ENCODE results near the gene KCND3.

KCND3 gene

GRCh38 chr1:111911061-111911460 is 78.4 kb downstream of the KCND3 start:
- Histone ChIP-seq H3K4me1 (ENCODE audit: control insufficient read depth, low read length) (no peaks in the 10 kb centered on the region), H3K36me3 (ENCODE audit: control insufficient read depth, low read length) (no peaks in the 10 kb centered on the region), H3K9me2 (replicated peaks; ENCODE audit: control insufficient read depth, low read length) (no peaks in the 10 kb centered on the region), H3K27ac (ENCODE audit: low read depth, low read length) (no peak overlapping the region), H3F3A (ENCODE audit: control insufficient read depth, insufficient read depth) (no peaks in the 10 kb centered on the region), H3K79me2 (ENCODE audit: control insufficient read depth, low read length) (no peaks in the 10 kb centered on the region), H3K27me3 (ENCODE audit: control insufficient read depth, low read length) (peaks cover 20% of the 10 kb centered on the region), H4K20me1 (ENCODE audit: control insufficient read depth, insufficient read depth, low read depth, low read length) (no peaks in the 10 kb centered on the region), H3K4me2 (ENCODE audit: low read length) (no peak overlapping the region), H3K4me3 (ENCODE audit: low read length) (no peak overlapping the region), H3K9me3 (ENCODE audit: control insufficient read depth, insufficient read depth, low read length) (no peaks in the 10 kb centered on the region)
- no peak for TF ChIP-seq EZH2phosphoT487 (IDR thresholded peaks at IDR 0.05; ENCODE audit: borderline replicate concordance, low read length)
- no peak for TF ChIP-seq CTCF (IDR thresholded peaks at IDR 0.05; ENCODE audit: low read depth, low read length, poor library complexity, severe bottlenecking)

- TF ChIP-seq CTCF (IDR thresholded peaks at IDR 0.05; ENCODE audit: low read depth, low read length, poor library complexity, severe bottlenecking) (no peak), EZH2phosphoT487 (IDR thresholded peaks at IDR 0.05; ENCODE audit: borderline replicate concordance, low read length) (no peak)
- Histone ChIP-seq H3K9me2 (replicated peaks; ENCODE audit: control insufficient read depth, low read length) (no peaks in the 10 kb centered on the region), H3K27me3 (ENCODE audit: control insufficient read depth, low read length) (peaks cover 20% of the 10 kb centered on the region), H4K20me1 (ENCODE audit: control insufficient read depth, insufficient read depth, low read depth, low read length) (no peaks in the 10 kb centered on the region), H3K4me2 (ENCODE audit: low read length) (no peak overlapping the region), H3K79me2 (ENCODE audit: control insufficient read depth, low read length) (no peaks in the 10 kb centered on the region), H3K4me1 (ENCODE audit: control insufficient read depth, low read length) (no peaks in the 10 kb centered on the region), H3K27ac (ENCODE audit: low read depth, low read length) (no peak overlapping the region), H3F3A (ENCODE audit: control insufficient read depth, insufficient read depth) (no peaks in the 10 kb centered on the region), H3K9me3 (ENCODE audit: control insufficient read depth, insufficient read depth, low read length) (no peaks in the 10 kb centered on the region), H3K4me3 (ENCODE audit: low read length) (no peak overlapping the region), H3K36me3 (ENCODE audit: control insufficient read depth, low read length) (no peaks in the 10 kb centered on the region)
Observed at GRCh38 chr1:111909030-111909429, 80.4 kb downstream of the KCND3 start.

- H3F3A ChIP-seq (ENCODE audit: control insufficient read depth, insufficient read depth): no peaks in the 10 kb centered on the region
- no peaks in the 10 kb centered on the region for H3K9me2 ChIP-seq (replicated peaks; ENCODE audit: control insufficient read depth, low read length)
- no peaks in the 10 kb centered on the region for H3K36me3 ChIP-seq (ENCODE audit: control insufficient read depth, low read length)
- TF ChIP-seq EZH2phosphoT487 (IDR thresholded peaks at IDR 0.05; ENCODE audit: borderline replicate concordance, low read length) (no peak), CTCF (IDR thresholded peaks at IDR 0.05; ENCODE audit: low read depth, low read length, poor library complexity, severe bottlenecking) (no peak)
- no peaks in the 10 kb centered on the region for H3K79me2 ChIP-seq (ENCODE audit: control insufficient read depth, low read length)
- H3K9me3 ChIP-seq (ENCODE audit: control insufficient read depth, insufficient read depth, low read length): no peaks in the 10 kb centered on the region
- H3K4me2 ChIP-seq (ENCODE audit: low read length): no peak overlapping the region
- no peak overlapping the region for H3K4me3 ChIP-seq (ENCODE audit: low read length)
- H3K4me1 ChIP-seq (ENCODE audit: control insufficient read depth, low read length): no peaks in the 10 kb centered on the region
- H4K20me1 ChIP-seq (ENCODE audit: control insufficient read depth, insufficient read depth, low read depth, low read length): no peaks in the 10 kb centered on the region
- peaks cover 20% of the 10 kb centered on the region for H3K27me3 ChIP-seq (ENCODE audit: control insufficient read depth, low read length)
- H3K27ac ChIP-seq (ENCODE audit: low read depth, low read length): no peak overlapping the region
Observed at GRCh38 chr1:111908011-111908621, 81.4 kb downstream of the KCND3 start.
